Esophagus muscularis mucosa (tissue), 3 donors: ENCODE measurements around the gene PIP4P1.

Source experiments
- POLR2A ChIP-seq: fragments of 450-650 bp; IDR thresholded peaks from one replicate; pipeline ENCODE4 v1.6.1; 2017; ENCODE audit warnings: antibody characterized with exemption, moderate library complexity, mild to moderate bottlenecking, low read depth
- TF ChIP-seq, protein P1 (sequence below), 3 experiments: fragments of 200-600 bp in 2 of 3; fragments of 450-650 bp in 1 of 3; sonication (generic) in 2 of 3; IDR thresholded peaks; one replicate each; pipeline ENCODE4 v1.5.1; 2017 to 2019; ENCODE audit warnings: antibody characterized with exemption in 3 of 3, mild to moderate bottlenecking in 2 of 3, moderate library complexity in 1 of 3

- TF ChIP-seq, protein P1, sequence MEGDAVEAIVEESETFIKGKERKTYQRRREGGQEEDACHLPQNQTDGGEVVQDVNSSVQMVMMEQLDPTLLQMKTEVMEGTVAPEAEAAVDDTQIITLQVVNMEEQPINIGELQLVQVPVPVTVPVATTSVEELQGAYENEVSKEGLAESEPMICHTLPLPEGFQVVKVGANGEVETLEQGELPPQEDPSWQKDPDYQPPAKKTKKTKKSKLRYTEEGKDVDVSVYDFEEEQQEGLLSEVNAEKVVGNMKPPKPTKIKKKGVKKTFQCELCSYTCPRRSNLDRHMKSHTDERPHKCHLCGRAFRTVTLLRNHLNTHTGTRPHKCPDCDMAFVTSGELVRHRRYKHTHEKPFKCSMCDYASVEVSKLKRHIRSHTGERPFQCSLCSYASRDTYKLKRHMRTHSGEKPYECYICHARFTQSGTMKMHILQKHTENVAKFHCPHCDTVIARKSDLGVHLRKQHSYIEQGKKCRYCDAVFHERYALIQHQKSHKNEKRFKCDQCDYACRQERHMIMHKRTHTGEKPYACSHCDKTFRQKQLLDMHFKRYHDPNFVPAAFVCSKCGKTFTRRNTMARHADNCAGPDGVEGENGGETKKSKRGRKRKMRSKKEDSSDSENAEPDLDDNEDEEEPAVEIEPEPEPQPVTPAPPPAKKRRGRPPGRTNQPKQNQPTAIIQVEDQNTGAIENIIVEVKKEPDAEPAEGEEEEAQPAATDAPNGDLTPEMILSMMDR (IDR thresholded peaks at IDR 0.05): no peak
- no peak for TF ChIP-seq POLR2A
Measured at GRCh38 chr14:20418501-20418909, 42.7 kb downstream of the PIP4P1 start.
